ENCODE results near the gene TRPV4. TPM values are rescaled to one million over a fixed set of nuclear protein-coding genes. Genes with fewer than 3 reads are reported as not detected.
"Not testable (repeated sequence)": the region's sequence is repeated elsewhere in the genome, so short reads cannot be mapped to it uniquely, and the experiment has no call there.

TRPV4 gene
- total RNA-seq, 1 donor from 2014 or later: 0.56 TPM

DNA sequence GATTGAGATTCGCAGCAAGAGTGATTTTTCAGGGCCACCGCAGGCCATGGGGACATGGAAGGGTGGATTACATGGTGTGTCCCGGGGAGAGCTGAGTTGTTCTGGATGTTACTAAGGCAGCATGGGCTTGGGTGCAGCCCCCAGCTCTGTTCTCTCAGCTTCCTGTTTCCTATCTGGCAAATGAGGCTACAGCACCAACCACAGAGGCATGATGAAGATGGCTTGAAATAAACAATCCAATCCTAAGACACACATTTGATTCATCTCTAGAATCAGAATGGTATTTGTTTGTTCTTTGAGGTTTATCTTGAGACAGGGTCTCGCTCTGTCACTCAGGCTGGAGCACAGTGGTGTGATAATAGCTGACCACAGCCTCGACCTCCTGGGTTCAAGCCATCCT, 25.6 kb upstream of the TRPV4 start:
- Histone ChIP-seq H3K79me2 (ENCODE audit: low read depth) (no peaks in the 10 kb centered on the region), H3K4me1 (no peaks in the 10 kb centered on the region), H4K20me1 (ENCODE audit: low read depth) (no peaks in the 10 kb centered on the region), H3K36me3 (no peaks in the 10 kb centered on the region), H3K9me3 (ENCODE audit: low read depth) (no peaks in the 10 kb centered on the region), H3K4me2 (no peak overlapping the region), H3K4me3 (no peak overlapping the region), H3K27me3 (no peaks in the 10 kb centered on the region), H2AFZ (replicated peaks) (no peak overlapping the region), H3F3A (ENCODE audit: low read depth) (no peaks in the 10 kb centered on the region), H3K27ac (no peak overlapping the region), H3K9ac (no peak overlapping the region)
- TF ChIP-seq EZH2phosphoT487 (IDR thresholded peaks at IDR 0.05) (no peak), EZH2 (IDR thresholded peaks at IDR 0.05) (no peak)
- TF ChIP-seq, protein P1, sequence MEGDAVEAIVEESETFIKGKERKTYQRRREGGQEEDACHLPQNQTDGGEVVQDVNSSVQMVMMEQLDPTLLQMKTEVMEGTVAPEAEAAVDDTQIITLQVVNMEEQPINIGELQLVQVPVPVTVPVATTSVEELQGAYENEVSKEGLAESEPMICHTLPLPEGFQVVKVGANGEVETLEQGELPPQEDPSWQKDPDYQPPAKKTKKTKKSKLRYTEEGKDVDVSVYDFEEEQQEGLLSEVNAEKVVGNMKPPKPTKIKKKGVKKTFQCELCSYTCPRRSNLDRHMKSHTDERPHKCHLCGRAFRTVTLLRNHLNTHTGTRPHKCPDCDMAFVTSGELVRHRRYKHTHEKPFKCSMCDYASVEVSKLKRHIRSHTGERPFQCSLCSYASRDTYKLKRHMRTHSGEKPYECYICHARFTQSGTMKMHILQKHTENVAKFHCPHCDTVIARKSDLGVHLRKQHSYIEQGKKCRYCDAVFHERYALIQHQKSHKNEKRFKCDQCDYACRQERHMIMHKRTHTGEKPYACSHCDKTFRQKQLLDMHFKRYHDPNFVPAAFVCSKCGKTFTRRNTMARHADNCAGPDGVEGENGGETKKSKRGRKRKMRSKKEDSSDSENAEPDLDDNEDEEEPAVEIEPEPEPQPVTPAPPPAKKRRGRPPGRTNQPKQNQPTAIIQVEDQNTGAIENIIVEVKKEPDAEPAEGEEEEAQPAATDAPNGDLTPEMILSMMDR (IDR thresholded peaks at IDR 0.05): no peak
- peaks cover 10% of the 10 kb centered on the region for H3K4me1 Mint-ChIP-seq
- H3K4me3 Mint-ChIP-seq: peak overlapping the region; percentile 14
- peaks cover 3% of the 10 kb centered on the region for H3K36me3 Mint-ChIP-seq
- no peak for DNase-seq (ENCODE audit: low spot score)
- peaks cover 2% of the 10 kb centered on the region for H3K27me3 Mint-ChIP-seq (ENCODE audit: insufficient read depth, low read depth)
- peak overlapping the region; percentile 5 for H3K27ac Mint-ChIP-seq
- H3K9me3 Mint-ChIP-seq: no peaks in the 10 kb centered on the region

DNA sequence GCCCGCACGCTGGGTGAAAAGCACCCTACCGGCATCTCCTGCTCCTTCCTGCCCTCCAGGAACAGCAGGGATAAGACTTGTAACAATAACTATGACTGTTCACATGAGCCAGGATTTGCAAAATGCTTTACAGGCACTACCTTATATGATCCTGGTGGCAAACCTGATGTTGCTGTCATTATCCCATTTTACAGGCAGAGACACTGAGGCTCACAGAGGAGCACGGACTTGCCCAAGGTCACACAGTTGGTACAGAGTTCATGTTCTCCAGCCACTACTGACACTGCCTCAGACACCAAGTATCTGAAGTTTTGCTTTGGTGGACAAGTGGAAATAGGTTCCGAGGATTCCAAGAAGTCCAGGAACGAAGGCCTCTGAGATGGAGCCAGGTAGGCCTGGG, 24.5 kb upstream of the TRPV4 start:
- H3K27ac Mint-ChIP-seq: peak overlapping the region; percentile 15
- Histone ChIP-seq H2AFZ (replicated peaks) (no peak overlapping the region), H4K20me1 (ENCODE audit: low read depth) (no peaks in the 10 kb centered on the region), H3K9me3 (ENCODE audit: low read depth) (no peaks in the 10 kb centered on the region), H3K4me3 (no peak overlapping the region), H3K4me2 (no peak overlapping the region), H3F3A (ENCODE audit: low read depth) (no peaks in the 10 kb centered on the region), H3K36me3 (no peaks in the 10 kb centered on the region), H3K27me3 (no peaks in the 10 kb centered on the region), H3K4me1 (no peaks in the 10 kb centered on the region), H3K27ac (no peak overlapping the region), H3K79me2 (ENCODE audit: low read depth) (no peaks in the 10 kb centered on the region), H3K9ac (no peak overlapping the region)
- H3K4me1 Mint-ChIP-seq: peaks cover 6% of the 10 kb centered on the region
- no peak overlapping the region for H3K4me3 Mint-ChIP-seq
- DNase-seq (ENCODE audit: low spot score): no peak
- H3K27me3 Mint-ChIP-seq (ENCODE audit: insufficient read depth, low read depth): peaks cover 2% of the 10 kb centered on the region
- TF ChIP-seq, protein P1 (IDR thresholded peaks at IDR 0.05): no peak
- TF ChIP-seq EZH2 (IDR thresholded peaks at IDR 0.05) (no peak), EZH2phosphoT487 (IDR thresholded peaks at IDR 0.05) (no peak)
- no peaks in the 10 kb centered on the region for H3K9me3 Mint-ChIP-seq
- H3K36me3 Mint-ChIP-seq: peaks cover 3% of the 10 kb centered on the region

DNA sequence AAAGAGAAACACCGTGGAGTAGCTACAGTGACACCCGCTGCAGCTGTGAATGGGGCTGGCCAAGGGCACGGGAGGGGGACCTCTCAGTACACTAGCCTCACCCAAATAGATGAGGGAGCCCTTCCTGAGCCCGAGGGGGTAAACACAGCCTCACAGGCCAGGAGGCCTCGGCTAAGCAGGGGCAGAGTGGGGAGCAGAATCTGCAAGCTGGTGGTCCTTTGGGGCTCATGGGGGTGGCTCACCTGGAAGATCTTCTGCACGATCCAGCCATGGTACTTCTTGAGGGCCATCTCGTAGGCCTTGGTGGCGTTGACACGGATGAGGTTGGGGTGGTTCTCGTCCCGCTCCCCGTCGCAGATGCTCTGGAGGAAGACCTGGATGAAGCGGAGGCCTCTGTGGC, 22.2 kb upstream of the TRPV4 start:
- H2AFZ ChIP-seq (replicated peaks): no peak overlapping the region
- no peaks in the 10 kb centered on the region for H4K20me1 ChIP-seq (ENCODE audit: low read depth)
- Mint-ChIP-seq H3K27me3 (ENCODE audit: insufficient read depth, low read depth) (peaks cover 2% of the 10 kb centered on the region), H3K9me3 (no peaks in the 10 kb centered on the region), H3K4me3 (no peak overlapping the region), H3K36me3 (peaks cover 3% of the 10 kb centered on the region), H3K27ac (no peak overlapping the region), H3K4me1 (no peaks in the 10 kb centered on the region)
- H3K9me3 ChIP-seq (ENCODE audit: low read depth): no peaks in the 10 kb centered on the region
- no peak overlapping the region for H3K4me2 ChIP-seq
- no peak for DNase-seq (ENCODE audit: low spot score)
- H3K4me1 ChIP-seq: no peaks in the 10 kb centered on the region
- H3K4me3 ChIP-seq: no peak overlapping the region
- H3K9ac ChIP-seq: no peak overlapping the region
- H3K36me3 ChIP-seq: no peaks in the 10 kb centered on the region
- H3K27me3 ChIP-seq: no peaks in the 10 kb centered on the region
- no peak overlapping the region for H3K27ac ChIP-seq
- TF ChIP-seq, protein P1 (IDR thresholded peaks at IDR 0.05): no peak
- H3K79me2 ChIP-seq (ENCODE audit: low read depth): no peaks in the 10 kb centered on the region
- no peaks in the 10 kb centered on the region for H3F3A ChIP-seq (ENCODE audit: low read depth)

DNA sequence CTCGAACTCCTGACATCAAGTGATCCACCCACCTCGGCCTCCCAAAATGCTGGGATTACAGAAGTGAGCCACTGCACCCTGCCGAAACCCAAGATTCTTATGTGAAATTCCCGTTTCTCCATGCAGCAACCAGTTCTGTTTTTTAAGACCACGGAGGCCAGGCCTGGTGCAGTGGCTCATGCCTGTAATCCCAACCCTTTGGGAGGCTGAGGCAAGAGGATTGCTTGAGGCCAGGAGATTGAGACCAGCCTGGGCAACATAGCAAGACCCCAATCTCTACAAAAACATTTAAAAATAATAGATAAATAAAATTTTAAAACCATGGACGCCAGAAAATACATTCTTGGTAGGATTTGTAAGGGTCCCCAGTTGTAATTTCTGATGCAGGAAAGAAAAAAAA, 17.3 kb upstream of the TRPV4 start:
- not testable (repeated sequence) for H3K36me3 ChIP-seq; H3K9ac ChIP-seq; H3K27ac ChIP-seq; H3K9me3 Mint-ChIP-seq; H2AFZ ChIP-seq (replicated peaks); H3K4me1 ChIP-seq; H3K27me3 ChIP-seq; H3K36me3 Mint-ChIP-seq; H3K9me3 ChIP-seq (ENCODE audit: low read depth); DNase-seq (ENCODE audit: low spot score); H3K4me3 Mint-ChIP-seq; H3K4me2 ChIP-seq; H3K4me3 ChIP-seq; H4K20me1 ChIP-seq (ENCODE audit: low read depth); H3F3A ChIP-seq (ENCODE audit: low read depth); H3K4me1 Mint-ChIP-seq; H3K27ac Mint-ChIP-seq; H3K27me3 Mint-ChIP-seq (ENCODE audit: insufficient read depth, low read depth); H3K79me2 ChIP-seq (ENCODE audit: low read depth)

All from neural progenitor cell (in vitro differentiated cells).